GM23338 (cell line): Measurements from ENCODE around the gene GLMN. TPM values are rescaled to one million over a fixed set of nuclear protein-coding genes. Genes with fewer than 3 reads are reported as not detected.

Source experiments
- ATAC-seq: fragments of 200-7000 bp; cut with Tn5 transposase; 3 replicates; pipeline ENCODE4 v1.9.1; 2020
- DNase-seq: peaks from one replicate; pipeline ENCODE4 v3.0.0-alpha.2; 2015; ENCODE audit warnings: low spot score
- H2AFZ ChIP-seq: fragments of 200-600 bp; sonication (generic); 2 replicates; pipeline ENCODE4 v1.8.0; 2016; ENCODE audit warnings: antibody characterized with exemption, mild to moderate bottlenecking, moderate library complexity
- H3F3A ChIP-seq: fragments of 200-600 bp; sonication (generic); replicated peaks from 2 replicates; pipeline ENCODE4 v1.8.0; 2017; ENCODE audit warnings: antibody characterized with exemption, mixed run types, low read depth
- H3K27ac ChIP-seq: fragments of 200-600 bp; sonication (generic); 2 replicates; pipeline ENCODE4 v1.6.1; 2016; ENCODE audit warnings: low read depth
- H3K27me3 ChIP-seq: fragments of 200-600 bp; sonication (generic); 2 replicates; pipeline ENCODE4 v1.8.0; 2016; ENCODE audit warnings: mild to moderate bottlenecking, mixed run types, moderate library complexity; ENCODE audit not compliant: insufficient read depth
- H3K36me3 ChIP-seq: fragments of 200-600 bp; sonication (generic); 2 replicates; pipeline ENCODE4 v1.8.0; 2016; ENCODE audit warnings: mild to moderate bottlenecking; ENCODE audit not compliant: insufficient read depth
- H3K4me1 ChIP-seq: fragments of 200-600 bp; sonication (generic); 2 replicates; pipeline ENCODE4 v1.8.0; 2016; ENCODE audit warnings: mild to moderate bottlenecking, moderate library complexity; ENCODE audit not compliant: insufficient read depth
- H3K4me2 ChIP-seq: fragments of 200-600 bp; sonication (generic); 2 replicates; pipeline ENCODE4 v1.7.1; 2017; ENCODE audit warnings: mixed run types
- H3K4me3 ChIP-seq: fragments of 200-600 bp; sonication (generic); 2 replicates; pipeline ENCODE4 v1.6.1; 2016; ENCODE audit warnings: mixed run types
- H3K79me2 ChIP-seq: fragments of 200-600 bp; sonication (generic); replicated peaks from 2 replicates; pipeline ENCODE4 v1.8.0; 2017; ENCODE audit warnings: mild to moderate bottlenecking; ENCODE audit not compliant: insufficient read depth
- H3K9me2 ChIP-seq: fragments of 200-600 bp; sonication (generic); 2 replicates; pipeline ENCODE4 v1.8.0; 2017; ENCODE audit not compliant: insufficient read depth
- H4K20me1 ChIP-seq: fragments of 200-600 bp; sonication (generic); replicated peaks from 2 replicates; pipeline ENCODE4 v1.8.0; 2017; ENCODE audit warnings: mild to moderate bottlenecking; ENCODE audit not compliant: insufficient read depth
- H3K27ac Mint-ChIP-seq: 2 replicates; pipeline ENCODE4 v1.8.0; 2020; ENCODE audit warnings: inconsistent platforms, mild to moderate bottlenecking, moderate library complexity, mixed read lengths
- H3K27me3 Mint-ChIP-seq: 3 replicates; pipeline ENCODE4 v1.8.0; 2022; ENCODE audit warnings: low read depth, mild to moderate bottlenecking, moderate library complexity, mixed read lengths, inconsistent platforms; ENCODE audit not compliant: insufficient read depth, poor library complexity
- H3K36me3 Mint-ChIP-seq: 3 replicates; pipeline ENCODE4 v1.8.0; 2021; ENCODE audit warnings: low read depth, mild to moderate bottlenecking, inconsistent platforms, moderate library complexity, mixed read lengths
- H3K4me1 Mint-ChIP-seq: 3 replicates; pipeline ENCODE4 v1.8.0; 2020; ENCODE audit warnings: mild to moderate bottlenecking, inconsistent platforms, mixed read lengths
- H3K4me3 Mint-ChIP-seq: 3 replicates; pipeline ENCODE4 v1.8.0; 2021; ENCODE audit warnings: moderate library complexity, mild to moderate bottlenecking, inconsistent platforms, mixed read lengths
- H3K9me3 Mint-ChIP-seq: 3 replicates; pipeline ENCODE4 v1.8.0; 2020; ENCODE audit warnings: moderate library complexity, mild to moderate bottlenecking, inconsistent platforms, mixed read lengths
- STAT1 ChIP-seq: IDR thresholded peaks from one replicate; pipeline ENCODE4 v1.6.1; 2016; ENCODE audit warnings: antibody characterized with exemption; ENCODE audit not compliant: unreplicated experiment
- ZNF114 ChIP-seq: fragments of 250-450 bp; sonication (Bioruptor Pico); IDR thresholded peaks from 2 replicates; pipeline ENCODE4 v1.5.0; 2020; ENCODE audit warnings: mild to moderate bottlenecking, moderate library complexity
- ZNF462 ChIP-seq: fragments of 250-450 bp; sonication (Bioruptor Pico); IDR thresholded peaks from 2 replicates; pipeline ENCODE4 v1.5.0; 2020; ENCODE audit warnings: mild to moderate bottlenecking, moderate library complexity
- polyA plus RNA-seq: library from polyadenylated mRNA; unstranded; fragments of >200 nt; fragmentation: Nextera tagmentation; extraction: Ambion mirVana; gene quantifications from 2 replicates; pipeline ENCODE4 v1.2.1, GENCODE V29; 2016
- total RNA-seq: library from RNA; depleted of rRNA; stranded (reverse); fragments of >200 nt; shearing (Covaris generic); gene quantifications from 2 replicates; pipeline ENCODE4 v1.2.3, GENCODE V29; 2014
- TF ChIP-seq, protein P1 (sequence below): IDR thresholded peaks from one replicate; pipeline ENCODE4 v1.6.1; 2018; ENCODE audit warnings: antibody characterized with exemption; ENCODE audit not compliant: unreplicated experiment

GLMN gene
- total and polyA plus RNA-seq, 2 experiments from 2014 or later, result 36.8 to 49.9 TPM

GRCh38 chr1:92306020-92306419 lies 7.2 kb upstream of the GLMN start (continued):
- TF ChIP-seq ZNF462 (CRISPR knock-in tag) (no peak), STAT1 (no peak)

DNA sequence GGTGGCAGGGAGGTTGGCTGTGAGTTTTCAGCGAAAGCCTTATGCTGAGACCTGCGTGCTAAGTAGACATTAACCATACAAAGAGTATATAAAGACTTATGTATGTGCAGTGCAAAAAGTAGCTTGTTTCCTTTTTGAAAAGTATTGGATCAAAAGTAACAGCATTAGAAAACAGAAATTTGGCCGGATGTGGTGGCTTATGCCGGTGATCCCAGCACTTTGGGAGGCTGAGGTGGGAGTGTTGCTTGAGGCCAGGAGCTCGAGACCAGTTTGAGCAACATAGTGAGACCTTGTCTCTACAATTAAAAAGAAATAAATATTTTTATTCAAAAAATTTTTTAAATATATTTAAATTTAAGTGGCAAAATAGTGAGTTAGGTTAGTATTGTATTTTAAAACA lies 2.2 kb upstream of the GLMN start:
- Mint-ChIP-seq H3K36me3 (peaks cover 42% of the 10 kb centered on the region), H3K27me3 (no peaks in the 10 kb centered on the region), H3K9me3 (no peaks in the 10 kb centered on the region), H3K4me3 (no peak overlapping the region), H3K27ac (no peak overlapping the region), H3K4me1 (peaks cover 14% of the 10 kb centered on the region; the same call in 2 of the 3 replicates)
- Histone ChIP-seq H4K20me1 (no peaks in the 10 kb centered on the region), H3K27me3 (no peaks in the 10 kb centered on the region), H3K9me2 (no peaks in the 10 kb centered on the region), H3K27ac (no peak overlapping the region), H3F3A (no peaks in the 10 kb centered on the region), H2AFZ (no peak overlapping the region), H3K4me1 (no peaks in the 10 kb centered on the region; the same call in 1 of the 2 replicates), H3K4me3 (no peak overlapping the region), H3K36me3 (peaks cover 24% of the 10 kb centered on the region), H3K4me2 (no peak overlapping the region), H3K79me2 (peaks cover 33% of the 10 kb centered on the region)
- DNase-seq, result no peak
- no peak for ATAC-seq
- TF ChIP-seq STAT1 (no peak), ZNF462 (CRISPR knock-in tag) (no peak), ZNF114 (no peak)
- TF ChIP-seq, protein P1, sequence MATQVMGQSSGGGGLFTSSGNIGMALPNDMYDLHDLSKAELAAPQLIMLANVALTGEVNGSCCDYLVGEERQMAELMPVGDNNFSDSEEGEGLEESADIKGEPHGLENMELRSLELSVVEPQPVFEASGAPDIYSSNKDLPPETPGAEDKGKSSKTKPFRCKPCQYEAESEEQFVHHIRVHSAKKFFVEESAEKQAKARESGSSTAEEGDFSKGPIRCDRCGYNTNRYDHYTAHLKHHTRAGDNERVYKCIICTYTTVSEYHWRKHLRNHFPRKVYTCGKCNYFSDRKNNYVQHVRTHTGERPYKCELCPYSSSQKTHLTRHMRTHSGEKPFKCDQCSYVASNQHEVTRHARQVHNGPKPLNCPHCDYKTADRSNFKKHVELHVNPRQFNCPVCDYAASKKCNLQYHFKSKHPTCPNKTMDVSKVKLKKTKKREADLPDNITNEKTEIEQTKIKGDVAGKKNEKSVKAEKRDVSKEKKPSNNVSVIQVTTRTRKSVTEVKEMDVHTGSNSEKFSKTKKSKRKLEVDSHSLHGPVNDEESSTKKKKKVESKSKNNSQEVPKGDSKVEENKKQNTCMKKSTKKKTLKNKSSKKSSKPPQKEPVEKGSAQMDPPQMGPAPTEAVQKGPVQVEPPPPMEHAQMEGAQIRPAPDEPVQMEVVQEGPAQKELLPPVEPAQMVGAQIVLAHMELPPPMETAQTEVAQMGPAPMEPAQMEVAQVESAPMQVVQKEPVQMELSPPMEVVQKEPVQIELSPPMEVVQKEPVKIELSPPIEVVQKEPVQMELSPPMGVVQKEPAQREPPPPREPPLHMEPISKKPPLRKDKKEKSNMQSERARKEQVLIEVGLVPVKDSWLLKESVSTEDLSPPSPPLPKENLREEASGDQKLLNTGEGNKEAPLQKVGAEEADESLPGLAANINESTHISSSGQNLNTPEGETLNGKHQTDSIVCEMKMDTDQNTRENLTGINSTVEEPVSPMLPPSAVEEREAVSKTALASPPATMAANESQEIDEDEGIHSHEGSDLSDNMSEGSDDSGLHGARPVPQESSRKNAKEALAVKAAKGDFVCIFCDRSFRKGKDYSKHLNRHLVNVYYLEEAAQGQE, result no peak
